Fibroblast of skin of right biceps (primary cell): ENCODE data around the gene PARD3B.

Source experiments
- DNase-seq: peaks from one replicate; pipeline ENCODE4 v3.0.0-alpha.2; 2013

Gene PARD3B

GRCh38 chr2:204706939-204707338, 161.7 kb downstream of the PARD3B start:
- no peak for DNase-seq

GRCh38 chr2:204713211-204713610, 167.9 kb downstream of the PARD3B start:
- no peak for DNase-seq

GRCh38 chr2:204715361-204715760, 170.1 kb downstream of the PARD3B start:
- DNase-seq, result no peak

- DNase-seq, result no peak
Observed at GRCh38 chr2:204717591-204717990, 172.3 kb downstream of the PARD3B start.

- no peak for DNase-seq
Observed at GRCh38 chr2:204718607-204719006, 173.3 kb downstream of the PARD3B start.

- DNase-seq, result no peak
Observed at GRCh38 chr2:204720874-204721273, 175.6 kb downstream of the PARD3B start.

GRCh38 chr2:204722207-204722606, 176.9 kb downstream of the PARD3B start:
- peak; percentile 6 for DNase-seq

GRCh38 chr2:204722691-204723090, 177.4 kb downstream of the PARD3B start:
- no peak for DNase-seq

GRCh38 chr2:204725693-204726360, 180.6 kb downstream of the PARD3B start:
- DNase-seq, result no peak

GRCh38 chr2:204726831-204727230, 181.6 kb downstream of the PARD3B start:
- DNase-seq, result no peak

- no peak for DNase-seq
Observed at GRCh38 chr2:204727368-204727767, 182.1 kb downstream of the PARD3B start.

GRCh38 chr2:204730603-204731002, 185.3 kb downstream of the PARD3B start:
- DNase-seq, result no peak

- DNase-seq, result peak; percentile 62
Observed at GRCh38 chr2:204732019-204732418, 186.7 kb downstream of the PARD3B start.

- no peak for DNase-seq
Observed at GRCh38 chr2:204737296-204737695, 192.0 kb downstream of the PARD3B start.

- peak; percentile 61 for DNase-seq
Observed at GRCh38 chr2:204738721-204739120, 193.4 kb downstream of the PARD3B start.

- DNase-seq, result peak; percentile 27
Observed at GRCh38 chr2:204743393-204743960, 198.2 kb downstream of the PARD3B start.

- DNase-seq, result no peak
Observed at GRCh38 chr2:204744506-204744905, 199.2 kb downstream of the PARD3B start.

GRCh38 chr2:204748286-204748685, 203.0 kb downstream of the PARD3B start:
- no peak for DNase-seq

GRCh38 chr2:204749319-204749718, 204.0 kb downstream of the PARD3B start:
- peak; percentile 89 for DNase-seq

GRCh38 chr2:204750389-204750788, 205.1 kb downstream of the PARD3B start:
- no peak for DNase-seq

- no peak for DNase-seq
Observed at GRCh38 chr2:204751472-204751871, 206.2 kb downstream of the PARD3B start.

- peak; percentile 58 for DNase-seq
Observed at GRCh38 chr2:204753841-204754240, 208.6 kb downstream of the PARD3B start.

- no peak for DNase-seq
Observed at GRCh38 chr2:204754898-204755297, 209.6 kb downstream of the PARD3B start.

GRCh38 chr2:204763974-204764703, 218.9 kb downstream of the PARD3B start:
- DNase-seq, result no peak
